ENCODE measurements around the gene NAPG.
"Not testable (repeated sequence)": the region's sequence is repeated elsewhere in the genome, so short reads cannot be mapped to it uniquely, and the experiment has no call there.

Gene NAPG

DNA sequence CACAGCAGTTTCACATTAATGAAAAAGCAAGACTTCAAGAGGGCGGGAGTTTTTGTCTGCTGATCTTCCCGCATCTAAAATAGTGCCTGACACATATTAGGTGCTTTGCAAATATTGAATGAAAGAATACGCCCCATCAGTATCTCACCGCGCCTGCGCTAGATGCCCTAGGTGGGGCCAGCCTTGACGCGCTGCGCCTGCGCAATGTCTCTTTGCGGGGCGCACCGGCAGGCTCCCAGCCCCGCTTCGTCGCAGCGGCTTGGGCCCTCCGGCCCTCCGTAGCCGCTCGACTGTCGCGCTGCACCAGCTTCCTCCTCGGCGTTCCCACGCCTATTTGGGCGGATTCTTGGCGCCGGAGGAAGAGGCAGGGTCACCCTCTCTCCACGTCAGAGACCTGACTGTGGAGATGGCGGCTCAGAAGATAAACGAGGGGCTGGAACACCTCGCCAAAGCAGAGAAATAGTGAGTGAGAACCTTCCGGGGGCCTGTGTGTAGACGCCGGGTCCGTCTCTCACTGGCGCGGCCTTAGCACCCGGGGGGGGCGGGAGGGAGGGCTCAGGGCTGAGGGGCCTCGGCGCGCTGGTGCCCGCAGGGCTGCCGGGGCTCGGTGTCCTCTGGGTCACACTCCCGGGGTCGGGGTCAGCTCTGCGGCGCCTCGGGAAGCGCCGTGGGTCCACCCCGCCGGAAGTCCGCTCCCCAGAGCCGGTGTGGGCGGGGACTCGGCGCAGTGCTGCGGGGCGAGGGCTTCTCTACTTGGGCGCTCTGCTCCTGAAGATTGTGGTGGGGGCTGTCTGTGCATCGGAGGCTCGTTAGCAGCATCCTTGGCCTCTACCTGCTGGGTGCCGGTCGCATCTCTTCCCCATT lies at the start of gene NAPG:
Gene NAPG (plus strand): TSS at position 331 of the 864 bp plus-strand sequence. CDS start 76 bp downstream, at position 407.
- peak; percentile 94 for DNase-seq

DNA sequence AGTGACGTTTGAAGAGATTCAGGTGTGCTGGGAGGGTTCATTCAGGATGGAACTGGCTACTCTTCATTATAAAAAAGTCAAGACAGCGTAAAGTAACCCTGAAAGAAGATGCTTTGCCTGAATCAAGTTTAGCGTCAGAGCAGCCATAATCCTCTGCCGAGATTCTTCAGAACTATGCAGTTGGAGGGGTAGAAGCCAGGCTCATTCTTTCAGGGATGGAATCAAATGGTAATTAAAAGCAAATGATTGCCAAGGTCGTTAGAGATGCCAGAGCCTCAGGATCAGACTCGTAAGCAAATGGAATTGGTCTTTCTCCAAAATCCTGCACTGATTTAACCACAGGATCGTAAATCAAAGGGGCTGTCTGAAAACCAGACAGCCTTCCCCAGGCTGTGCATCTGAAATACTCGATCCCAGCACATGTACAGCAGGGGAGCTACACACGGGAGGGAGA lies 49.5 kb upstream of the NAPG start:
- no peak for DNase-seq

DNA sequence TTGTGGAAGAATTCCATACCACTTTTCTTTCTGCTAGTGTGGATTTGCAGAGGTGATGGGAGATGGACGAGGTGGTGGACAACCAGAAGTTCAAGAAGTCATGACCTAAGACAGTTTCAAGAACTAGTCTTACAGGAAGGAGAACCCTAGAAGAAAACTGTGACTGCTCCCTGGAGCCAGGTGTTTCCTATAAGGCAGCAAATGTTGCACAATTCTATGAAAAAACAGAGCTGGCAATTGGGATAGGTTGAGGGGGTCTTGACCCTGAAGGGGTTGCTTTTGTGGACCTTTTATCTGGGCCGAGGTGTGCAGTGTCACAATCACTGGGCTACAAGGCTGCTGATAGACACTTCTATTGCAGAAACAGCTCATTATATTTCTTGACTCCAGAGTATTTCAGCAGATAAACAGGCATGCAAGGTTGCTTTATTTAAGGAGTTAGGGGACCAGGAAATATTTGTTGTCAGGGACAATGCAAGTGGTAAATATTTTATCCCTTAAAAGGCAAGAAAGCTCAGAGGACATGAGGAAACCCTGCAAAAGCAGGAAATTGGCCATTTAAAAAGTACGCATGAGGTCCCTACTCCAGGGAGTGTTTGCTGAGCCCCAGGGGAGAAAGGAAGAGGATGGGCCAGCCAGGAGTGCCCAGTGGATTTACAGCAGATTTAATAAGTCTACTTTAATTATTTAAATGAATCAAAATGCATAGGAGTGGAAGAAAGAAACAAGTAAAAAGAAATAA lies 48.5 kb upstream of the NAPG start:
- DNase-seq: no peak

DNA sequence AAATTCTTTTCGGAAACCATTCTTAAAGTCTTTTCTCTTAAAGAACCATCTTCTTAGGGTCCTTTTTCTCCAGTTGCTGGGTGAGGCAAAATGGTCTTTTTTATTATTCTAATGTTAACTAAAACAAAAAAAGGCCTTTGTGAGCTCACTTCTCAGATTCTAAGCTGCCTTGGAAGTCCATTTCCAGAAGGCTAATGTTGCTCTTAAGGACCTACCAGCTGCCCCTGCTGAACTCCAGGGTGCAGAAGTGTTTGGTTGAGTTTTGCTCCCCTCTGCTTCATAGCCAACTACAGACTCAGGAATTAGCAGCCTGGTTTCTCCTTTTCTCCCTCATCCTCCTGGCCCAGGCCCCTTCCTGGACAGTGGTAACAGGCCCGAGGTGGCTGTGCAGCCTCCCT lies 48.0 kb upstream of the NAPG start:
- no peak for DNase-seq

DNA sequence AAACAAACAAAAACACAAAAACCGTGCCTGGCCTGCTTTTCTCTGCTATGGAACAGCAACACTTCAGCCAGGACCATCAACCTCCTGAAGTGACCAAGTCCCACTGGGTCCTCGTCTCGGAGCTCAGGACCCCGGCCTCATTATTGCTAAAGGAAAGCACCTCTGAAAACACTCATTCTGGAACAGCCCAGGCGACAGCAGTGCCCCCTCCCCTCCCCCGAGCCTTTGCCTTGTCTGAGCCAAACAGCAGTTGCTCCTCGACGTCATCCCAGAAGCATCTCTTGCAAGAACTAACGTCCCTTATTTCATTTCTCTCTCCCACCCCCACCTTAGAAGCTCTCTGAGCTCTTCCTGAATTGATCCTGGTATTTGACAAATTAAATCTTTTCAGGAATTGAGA lies 44.0 kb upstream of the NAPG start:
- no peak for DNase-seq

DNA sequence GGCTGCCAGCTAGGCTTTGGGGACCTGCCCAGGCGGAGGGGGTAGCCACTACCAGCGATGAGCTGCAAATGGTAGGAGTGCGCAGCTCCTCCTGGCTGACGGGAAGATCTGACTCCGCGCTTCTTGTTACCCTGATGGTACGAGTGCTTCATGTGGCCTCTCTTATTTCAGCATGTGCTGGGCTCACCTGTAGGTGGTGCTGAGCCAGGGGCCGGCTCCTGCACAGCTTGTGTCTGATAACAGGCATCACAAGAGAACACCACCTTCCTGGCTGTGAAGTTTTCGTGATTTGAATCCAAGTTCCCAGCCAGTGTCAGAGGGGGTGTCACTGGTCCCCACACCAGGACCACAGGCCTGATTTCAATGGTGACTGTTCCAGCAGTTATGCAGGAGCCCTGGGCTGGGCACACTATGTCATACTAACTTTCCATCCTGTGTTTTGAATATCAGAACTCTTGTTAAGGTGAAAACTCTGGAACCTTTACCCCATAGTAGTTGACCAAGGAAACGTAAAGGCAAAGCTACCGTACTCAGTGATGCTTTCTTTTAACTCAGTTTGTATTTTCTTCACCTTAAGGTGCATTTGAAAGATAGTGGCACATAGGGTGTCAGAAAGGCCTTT lies 43.4 kb upstream of the NAPG start:
- DNase-seq: no peak

DNA sequence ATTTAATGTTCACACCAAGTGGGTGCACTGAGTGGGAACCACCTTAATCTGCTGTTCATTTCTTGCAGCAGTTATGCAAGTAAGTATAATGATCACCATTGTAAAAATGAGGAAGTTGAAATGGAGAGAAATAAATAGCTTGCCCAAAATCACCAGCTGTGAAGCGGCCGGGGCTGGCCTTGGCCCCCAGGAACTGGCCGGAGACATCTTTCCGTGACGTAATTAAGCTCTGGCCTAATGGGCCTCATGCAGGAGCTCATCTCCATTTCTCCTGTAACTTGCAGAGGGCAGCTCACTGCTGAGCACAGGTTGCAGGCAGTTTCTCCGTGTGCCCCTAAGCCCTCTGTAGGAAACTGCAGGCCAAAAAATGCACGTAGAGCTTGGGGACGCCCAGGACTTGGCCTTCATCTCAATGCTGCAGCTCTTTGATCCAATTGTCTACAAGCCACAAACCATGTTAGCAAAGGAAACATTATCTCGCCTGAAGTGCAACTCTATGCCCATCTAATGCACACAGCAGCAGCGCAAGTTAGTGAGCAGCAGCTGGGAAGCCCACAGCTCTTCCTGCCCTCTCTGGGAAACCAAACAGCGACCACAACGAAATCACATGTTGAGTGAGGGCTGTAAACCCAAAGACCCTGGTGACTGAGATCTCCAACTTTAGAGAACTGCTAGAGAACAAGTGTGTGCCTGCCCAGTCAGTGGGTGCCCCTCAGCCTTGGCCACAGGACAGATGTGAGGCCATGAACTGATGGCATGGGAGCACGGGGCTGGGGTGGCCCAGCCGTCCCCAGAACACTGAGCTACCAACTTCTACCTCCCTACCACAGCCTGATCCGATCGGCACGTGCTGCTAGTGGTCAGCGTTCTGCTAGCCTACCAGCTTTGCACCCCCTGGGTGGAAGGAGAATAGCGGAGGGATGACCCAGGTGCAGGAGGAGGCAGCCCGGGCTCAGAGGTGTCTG lies 42.6 kb upstream of the NAPG start:
- DNase-seq: no peak

DNA sequence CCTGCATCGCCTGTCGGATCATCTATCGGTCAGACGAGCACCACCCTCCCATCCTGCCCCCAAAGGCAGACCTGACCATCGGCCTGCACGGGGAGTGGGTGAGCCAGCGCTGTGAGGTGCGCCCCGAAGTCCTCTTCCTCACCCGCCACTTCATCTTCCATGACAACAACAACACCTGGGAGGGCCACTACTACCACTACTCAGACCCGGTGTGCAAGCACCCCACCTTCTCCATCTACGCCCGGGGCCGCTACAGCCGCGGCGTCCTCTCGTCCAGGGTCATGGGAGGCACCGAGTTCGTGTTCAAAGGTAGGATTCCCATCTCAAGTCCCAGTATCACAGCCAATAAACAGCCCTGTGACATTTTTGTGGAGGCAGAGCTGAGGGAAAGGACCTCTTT lies 40.4 kb upstream of the NAPG start:
- DNase-seq: no peak

DNA sequence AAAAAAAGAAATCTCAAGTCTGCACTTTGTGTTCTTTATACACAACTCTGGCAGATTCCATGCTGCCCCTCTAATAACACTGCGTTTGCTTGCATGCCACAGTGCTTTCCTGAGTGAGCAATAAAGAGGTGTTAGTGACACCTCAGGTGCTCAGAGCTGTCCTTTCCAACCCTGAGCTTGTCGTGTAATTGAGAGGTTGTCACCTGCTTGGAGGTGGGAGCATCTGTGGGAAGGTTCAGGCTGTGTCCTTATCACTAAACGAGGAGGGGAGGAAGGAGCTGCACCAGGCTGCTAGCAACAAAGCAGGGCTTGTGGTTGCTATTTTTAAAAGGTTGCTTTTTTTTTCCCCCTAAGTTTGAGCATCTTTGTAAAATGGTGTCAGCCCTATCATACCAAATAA lies 39.5 kb upstream of the NAPG start:
- DNase-seq: no peak

DNA sequence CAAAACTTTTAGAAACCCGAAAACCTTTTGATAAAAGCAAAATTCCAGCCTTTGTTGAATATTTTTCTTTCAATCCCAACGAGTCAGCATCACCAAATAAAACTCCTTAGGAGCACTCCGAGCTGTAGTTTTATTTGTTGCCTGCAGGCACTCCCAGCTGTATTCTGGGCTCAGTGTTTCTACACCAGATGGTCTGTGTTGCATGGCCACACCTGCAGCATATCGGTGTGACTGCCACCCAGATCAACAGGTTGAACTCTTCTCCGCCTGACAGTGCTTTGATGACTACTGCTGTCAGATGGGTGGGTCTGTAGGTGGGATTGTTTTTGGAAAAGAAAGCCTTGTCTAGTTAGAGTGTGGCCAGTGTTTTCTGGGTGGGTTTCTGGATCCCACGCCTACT lies 38.7 kb upstream of the NAPG start:
- no peak for DNase-seq

DNA sequence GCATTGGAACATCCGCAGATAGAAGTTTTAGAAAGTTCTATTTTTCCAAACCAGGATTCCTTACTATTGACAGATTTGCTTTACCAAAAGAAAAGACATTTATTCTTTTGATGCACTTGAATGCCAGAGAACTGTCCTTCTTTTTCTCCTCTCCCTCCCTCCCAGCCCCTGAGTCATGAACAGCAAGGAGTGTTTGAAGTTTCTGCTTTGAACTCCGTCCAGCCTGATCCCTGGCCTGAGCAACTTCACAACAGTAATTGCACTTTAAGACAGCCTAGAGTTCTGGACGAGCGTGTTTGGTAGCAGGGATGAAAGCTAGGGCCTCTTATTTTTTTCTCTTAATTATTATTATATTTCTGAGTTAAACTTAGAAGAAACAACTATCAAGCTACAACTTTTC lies 37.8 kb upstream of the NAPG start:
- no peak for DNase-seq

DNA sequence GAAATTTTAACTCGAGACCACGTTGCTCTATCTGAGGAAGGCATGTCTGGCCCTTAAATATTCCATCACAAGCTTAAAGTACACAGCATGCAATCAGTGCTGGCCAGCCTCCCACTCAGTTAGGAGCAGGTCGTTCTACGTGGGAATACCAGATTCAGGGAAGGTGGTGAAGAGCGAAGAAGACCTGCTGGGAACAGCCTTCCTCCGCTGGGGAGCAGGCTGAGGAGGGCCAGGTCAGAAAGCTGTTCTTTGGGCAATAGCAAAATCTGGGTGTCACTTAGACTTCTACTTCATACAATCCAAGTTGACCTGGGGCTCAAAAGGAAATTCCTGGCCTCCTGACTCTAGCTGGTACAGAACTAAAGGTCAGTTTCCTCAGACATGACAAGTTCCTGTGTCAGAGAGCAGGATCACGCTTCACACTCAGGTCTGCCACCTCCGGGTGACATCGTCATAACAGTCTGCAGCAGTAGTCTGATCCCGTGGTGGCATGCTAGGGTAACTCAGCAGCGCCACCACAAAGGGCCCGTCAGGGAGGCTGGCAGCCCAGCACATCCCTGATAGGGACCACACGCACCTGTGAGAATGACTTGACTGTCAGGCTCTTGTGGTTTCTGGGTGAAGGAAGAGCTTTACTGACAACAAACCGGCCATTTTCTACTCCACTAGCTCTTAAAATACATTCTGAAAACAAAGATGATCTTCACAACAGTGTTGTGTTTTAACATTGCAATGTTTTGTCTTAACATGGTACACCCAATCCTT lies 35.2 kb upstream of the NAPG start:
- peak; percentile 56 for DNase-seq

DNA sequence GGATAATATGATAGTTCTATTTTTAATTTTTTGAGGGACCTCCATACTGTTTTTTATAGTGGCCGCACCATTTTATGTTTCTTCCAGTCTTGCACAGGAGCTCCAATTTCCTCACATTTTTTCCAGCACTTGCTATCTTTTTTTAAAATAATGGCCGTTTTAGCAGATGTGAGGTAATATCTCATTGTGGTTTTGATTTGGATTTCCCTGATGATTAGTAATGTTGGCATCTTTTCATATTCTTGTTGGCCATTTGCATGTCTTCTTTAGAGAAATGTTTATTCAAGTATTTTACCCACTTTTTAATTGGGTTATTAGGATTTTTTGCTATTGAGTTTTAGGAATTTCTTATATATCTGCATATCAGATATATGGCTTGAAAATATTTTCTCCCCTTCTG lies 29.9 kb upstream of the NAPG start:
- DNase-seq: no peak

DNA sequence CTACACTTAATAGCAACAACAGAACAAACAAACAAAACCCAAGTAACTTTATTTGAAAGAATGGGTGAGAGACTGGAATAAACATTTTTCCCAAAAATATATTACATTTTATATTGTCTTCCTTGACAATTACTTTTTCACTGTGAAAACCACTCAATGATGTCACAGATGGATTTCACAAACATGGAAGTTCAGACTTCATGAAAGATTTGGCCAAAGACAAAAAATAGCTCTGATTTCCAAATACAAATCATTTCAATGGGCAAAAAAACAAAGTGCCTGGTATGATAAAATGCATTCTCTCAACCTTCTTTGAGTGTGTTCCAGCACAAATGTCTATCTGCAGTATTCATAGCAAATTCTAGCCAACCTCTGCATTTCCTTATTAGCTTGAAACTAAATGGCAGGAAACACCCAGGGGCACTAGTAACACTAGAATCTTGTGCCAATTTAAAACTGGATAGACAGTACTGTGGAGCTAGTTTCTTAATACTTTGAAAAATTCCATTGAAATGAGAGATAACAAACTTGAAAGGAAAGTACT lies 28.5 kb upstream of the NAPG start:
- no peak for DNase-seq

DNA sequence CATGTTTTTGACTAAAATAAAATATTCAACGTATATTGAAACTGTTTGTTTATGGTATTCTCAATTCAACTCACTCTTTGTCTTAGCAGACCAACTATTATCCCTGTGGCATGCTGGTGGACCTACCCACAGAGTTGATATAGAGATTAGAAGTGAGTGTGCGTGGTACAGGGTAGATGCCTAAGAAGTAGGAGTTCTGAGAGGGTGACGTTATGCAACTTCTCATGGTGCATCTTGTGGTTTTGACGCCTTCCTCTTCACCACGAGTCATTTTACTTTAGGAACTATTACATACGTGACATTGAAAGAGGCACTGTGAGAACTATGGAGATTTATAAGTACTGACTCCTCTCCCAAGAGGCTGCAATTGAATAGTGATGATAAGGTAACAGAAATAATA lies 26.6 kb upstream of the NAPG start:
- peak; percentile 4 for DNase-seq

DNA sequence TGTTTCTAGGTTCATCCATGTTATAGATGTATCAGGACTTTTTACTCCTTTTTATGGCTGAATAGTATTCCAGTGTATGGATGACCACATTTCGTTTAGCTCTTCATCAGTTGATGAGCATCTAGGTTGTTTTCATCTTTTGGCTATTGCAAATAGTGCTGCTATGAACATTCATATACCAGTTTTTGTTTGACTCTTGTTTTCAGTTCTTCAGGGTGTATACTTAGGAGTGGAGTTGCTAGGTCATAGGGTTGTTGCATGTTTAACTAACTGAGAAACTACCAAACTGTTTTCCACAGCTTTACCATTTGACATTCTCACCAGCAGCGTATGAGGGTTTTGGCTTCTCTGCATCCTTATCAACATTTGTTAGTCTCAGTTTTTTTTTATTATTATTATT lies 25.8 kb upstream of the NAPG start:
- no peak for DNase-seq

DNA sequence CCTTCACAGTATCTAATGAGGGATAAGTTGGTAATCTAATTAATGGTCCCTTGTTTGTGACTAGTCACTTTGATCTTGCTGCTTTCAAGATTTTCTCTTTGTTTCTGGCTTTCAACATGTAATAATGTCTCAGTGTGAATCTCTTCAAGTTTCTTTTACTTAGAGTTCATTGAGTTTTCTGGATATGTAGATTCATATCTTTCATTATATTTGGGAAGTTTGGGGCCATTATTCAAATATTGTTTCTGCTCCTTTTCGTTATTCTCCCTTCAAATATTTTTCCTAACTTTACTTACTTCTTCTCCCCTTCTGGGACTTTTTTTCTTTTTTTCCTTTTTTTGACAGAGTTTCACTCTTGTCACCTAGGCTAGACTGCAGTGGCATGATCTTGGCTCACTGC lies 21.1 kb upstream of the NAPG start:
- DNase-seq: no peak

DNA sequence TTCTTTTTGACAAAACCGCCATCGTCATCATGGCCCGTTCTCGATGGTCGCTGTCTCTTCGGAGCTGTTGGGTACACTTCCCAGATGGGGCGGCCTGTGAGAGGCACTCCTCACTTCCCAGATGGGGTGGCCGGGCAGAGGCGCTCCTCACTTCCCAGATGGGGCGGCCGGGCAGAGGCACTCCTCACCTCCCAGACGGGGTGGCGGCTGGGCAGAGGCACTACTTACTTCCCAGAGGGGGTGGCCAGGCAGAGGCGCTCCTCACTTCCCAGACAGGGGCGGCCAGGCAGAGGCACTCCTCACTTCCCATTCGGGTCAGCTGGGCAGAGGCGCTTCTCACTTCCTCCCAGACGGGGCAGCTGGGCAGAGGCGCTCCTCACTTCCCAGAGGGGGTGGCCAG lies 19.9 kb upstream of the NAPG start:
- DNase-seq: not testable (repeated sequence)

DNA sequence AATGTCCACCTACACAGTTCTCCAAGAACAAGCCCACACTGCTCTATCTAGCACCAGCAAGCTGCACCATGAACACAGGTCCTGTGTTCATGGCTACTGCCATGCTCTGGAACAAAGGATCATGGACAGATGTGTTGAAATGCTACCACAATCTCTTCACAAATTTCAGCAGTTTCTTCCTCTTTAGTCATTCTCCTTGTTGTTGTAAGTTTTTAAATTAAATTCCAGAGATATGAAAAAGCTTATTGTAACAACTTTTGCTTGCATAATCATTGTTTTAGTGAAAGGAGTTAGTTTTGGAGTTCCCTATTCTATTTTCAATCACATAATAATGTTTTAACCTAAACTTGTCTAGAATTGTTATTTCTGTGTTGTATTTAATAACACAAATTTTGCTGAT lies 17.2 kb upstream of the NAPG start:
- no peak for DNase-seq

DNA sequence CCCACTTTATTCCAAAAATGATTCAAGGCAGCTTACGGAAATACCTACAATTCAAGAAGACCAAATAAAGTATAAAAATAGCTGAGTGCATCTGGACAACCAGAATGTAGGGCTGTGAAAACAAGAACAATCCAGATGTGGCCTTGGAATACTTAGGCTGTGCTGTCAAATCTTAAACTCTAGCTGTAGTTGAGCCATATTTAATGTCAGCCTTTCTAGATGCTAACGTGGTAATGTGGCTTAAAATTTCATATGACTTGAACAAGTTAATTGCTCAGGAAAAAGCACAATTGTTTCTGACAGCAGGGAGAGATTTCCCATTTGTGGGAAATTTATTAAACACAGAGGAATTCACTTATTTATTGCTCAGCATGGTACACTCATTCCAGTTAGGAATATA lies 14.6 kb upstream of the NAPG start:
- no peak for DNase-seq

DNA sequence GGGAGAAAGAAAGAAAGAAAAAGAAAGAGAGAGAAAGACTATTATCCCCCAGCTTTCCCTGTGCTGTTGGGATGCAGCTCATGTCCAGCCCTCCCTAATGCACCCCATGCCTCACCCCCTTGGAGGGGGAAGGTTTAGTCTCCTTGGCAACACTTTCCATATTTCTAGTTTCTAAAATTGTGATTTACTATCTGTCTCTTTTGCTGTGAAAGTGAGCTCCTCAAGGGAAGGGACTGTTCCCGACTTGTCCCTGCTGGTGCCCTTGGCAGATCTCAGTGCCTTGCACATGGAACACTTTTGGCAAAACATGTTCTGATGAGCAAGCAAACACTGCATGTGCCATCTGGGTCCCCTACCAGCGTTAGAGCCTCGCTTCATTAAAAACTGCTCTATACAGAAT lies 11.7 kb upstream of the NAPG start:
- no peak for DNase-seq

DNA sequence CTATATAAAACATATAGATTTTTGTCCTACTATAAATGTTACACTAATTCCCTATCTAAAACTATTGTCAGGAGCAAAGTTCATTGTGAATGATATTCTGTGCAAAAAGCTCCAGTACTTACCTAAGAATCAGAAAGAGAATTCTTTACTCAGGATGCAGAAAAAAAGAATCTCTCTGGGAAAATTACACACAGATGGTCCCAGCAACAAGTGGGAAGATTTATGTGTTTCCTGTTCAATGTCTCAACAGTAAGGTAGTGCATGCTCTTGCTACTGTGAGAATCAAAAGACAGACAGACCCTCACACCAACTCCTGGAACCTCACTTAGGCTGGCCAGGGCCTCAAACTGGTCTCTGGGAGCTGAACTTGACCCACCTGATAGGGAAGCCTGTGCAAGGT lies 11.2 kb upstream of the NAPG start:
- DNase-seq: no peak
